Upper lobe of left lung (tissue), 6 donors: ENCODE data around the gene SPDYA. TPM values are rescaled to one million over a fixed set of nuclear protein-coding genes. Genes with fewer than 3 reads are reported as not detected.

Source experiments
- ATAC-seq, 2 donors: fragments of 200-7000 bp; cut with Tn5 transposase; one replicate each; pipeline ENCODE4 v1.9.1; 2022; ENCODE audit warnings: mild to moderate bottlenecking in 2 of 2, moderate library complexity in 2 of 2; ENCODE audit not compliant: low FRiP score in 2 of 2
- DNase-seq, 2 donors: peaks; one replicate each; pipeline ENCODE4 v3.0.0-alpha.2; 2019 to 2020
- H3K27ac ChIP-seq, 4 donors: fragments of 200-600 bp; sonication (generic); one replicate each; pipeline ENCODE4 v1.5.1; 2016 to 2019
- H3K27me3 ChIP-seq, 4 donors: fragments of 200-600 bp; sonication (generic); one replicate each; pipeline ENCODE4 v1.5.1; 2017 to 2019
- H3K36me3 ChIP-seq, 4 donors: fragments of 200-600 bp; sonication (generic); one replicate each; pipeline ENCODE4 v1.5.1; 2016 to 2019
- H3K4me1 ChIP-seq, 4 donors: fragments of 200-600 bp; sonication (generic); one replicate each; pipeline ENCODE4 v1.5.1; 2018 to 2019
- H3K4me3 ChIP-seq, 4 donors: fragments of 200-600 bp; sonication (generic); one replicate each; pipeline ENCODE4 v1.5.1; 2017 to 2019; ENCODE audit warnings: mild to moderate bottlenecking in 2 of 4, moderate library complexity in 1 of 4
- H3K9me3 ChIP-seq, 4 donors: fragments of 200-600 bp; sonication (generic); one replicate each; pipeline ENCODE4 v1.5.1; 2018 to 2019
- EP300 ChIP-seq, 4 donors: sonication (generic); formaldehyde crosslinking; IDR thresholded peaks; one replicate each; pipeline ENCODE4 v1.5.1; 2017; ENCODE audit warnings: antibody characterized with exemption in 4 of 4, control low read depth in 2 of 4
- POLR2A ChIP-seq, 4 donors: fragments of 450-650 bp; IDR thresholded peaks; one replicate each; pipeline ENCODE4 v1.5.1; 2016 to 2017; ENCODE audit warnings: antibody characterized with exemption in 4 of 4, mild to moderate bottlenecking in 2 of 4
- POLR2AphosphoS5 ChIP-seq, 2 donors: sonication (generic); formaldehyde crosslinking; IDR thresholded peaks; one replicate each; pipeline ENCODE4 v1.5.1; 2017; ENCODE audit warnings: antibody characterized with exemption in 2 of 2
- WGBS, 2 donors: methylation state at CpG; one replicate each; pipeline ENCODE4 v1.1.5; 2017 to 2018; 5-methylcytosine and 5-hydroxymethylcytosine counted together
- total RNA-seq, 6 donors: library from RNA; depleted of rRNA in 4 of 6; stranded (reverse); fragments of >200 nt in 4 of 6; gene quantifications; one replicate each; pipeline versions ENCODE4 v1.1.0 to v1.2.1, GENCODE V29; 2016 to 2021
- TF ChIP-seq, protein P1 (sequence below), 6 experiments: fragments of 450-650 bp in 4 of 6; fragments of 200-600 bp in 2 of 6; sonication (generic) in 2 of 6; IDR thresholded peaks; one replicate each; pipeline ENCODE4 v1.5.1; 2016 to 2019; ENCODE audit warnings: antibody characterized with exemption in 6 of 6
- donor health status: DM: no; HTN: no; CAD: no; lungs with moderate emphysema.
- donor health status: DM: no; HTN: yes; CAD: no; lungs with severe emphysema.

The SPDYA gene
- total RNA-seq, 6 donors from 2014 or later = 1.0 to 2.3 (median 1.6) TPM

DNA sequence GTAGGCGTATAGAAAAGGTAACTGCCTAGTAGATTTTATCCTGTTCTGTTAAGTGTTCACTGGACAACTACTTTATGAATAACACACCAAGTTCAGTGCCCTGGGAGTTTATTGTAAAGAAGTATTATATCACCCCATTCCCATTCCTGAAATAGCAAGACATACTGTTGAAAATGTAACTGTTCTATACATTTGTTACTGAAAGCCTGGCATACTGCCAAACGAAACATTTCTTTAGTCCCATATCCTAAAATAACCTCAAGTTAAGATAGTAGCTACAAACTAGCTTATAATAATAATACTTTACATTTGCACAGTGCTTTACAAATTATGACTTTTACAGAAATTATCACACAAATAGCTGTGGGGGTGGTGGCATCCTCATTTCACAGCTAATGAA lies 25.1 kb downstream of the SPDYA start:
- WGBS, 2 donors = 76 to 82% methylated on average over 2 of the region's 2 CpGs
- Histone ChIP-seq H3K4me3 (no peak overlapping the region), H3K27ac (no peak overlapping the region), H3K9me3 (no peaks in the 10 kb centered on the region), H3K36me3 (no peaks in the 10 kb centered on the region), H3K4me1 (no peaks in the 10 kb centered on the region), H3K27me3 (no peaks in the 10 kb centered on the region)
- TF ChIP-seq POLR2A (IDR thresholded peaks at IDR 0.05) = no peak
- no peak for TF ChIP-seq POLR2AphosphoS5 (IDR thresholded peaks at IDR 0.05)
- no peak for TF ChIP-seq EP300 (IDR thresholded peaks at IDR 0.05)
- TF ChIP-seq, protein P1, sequence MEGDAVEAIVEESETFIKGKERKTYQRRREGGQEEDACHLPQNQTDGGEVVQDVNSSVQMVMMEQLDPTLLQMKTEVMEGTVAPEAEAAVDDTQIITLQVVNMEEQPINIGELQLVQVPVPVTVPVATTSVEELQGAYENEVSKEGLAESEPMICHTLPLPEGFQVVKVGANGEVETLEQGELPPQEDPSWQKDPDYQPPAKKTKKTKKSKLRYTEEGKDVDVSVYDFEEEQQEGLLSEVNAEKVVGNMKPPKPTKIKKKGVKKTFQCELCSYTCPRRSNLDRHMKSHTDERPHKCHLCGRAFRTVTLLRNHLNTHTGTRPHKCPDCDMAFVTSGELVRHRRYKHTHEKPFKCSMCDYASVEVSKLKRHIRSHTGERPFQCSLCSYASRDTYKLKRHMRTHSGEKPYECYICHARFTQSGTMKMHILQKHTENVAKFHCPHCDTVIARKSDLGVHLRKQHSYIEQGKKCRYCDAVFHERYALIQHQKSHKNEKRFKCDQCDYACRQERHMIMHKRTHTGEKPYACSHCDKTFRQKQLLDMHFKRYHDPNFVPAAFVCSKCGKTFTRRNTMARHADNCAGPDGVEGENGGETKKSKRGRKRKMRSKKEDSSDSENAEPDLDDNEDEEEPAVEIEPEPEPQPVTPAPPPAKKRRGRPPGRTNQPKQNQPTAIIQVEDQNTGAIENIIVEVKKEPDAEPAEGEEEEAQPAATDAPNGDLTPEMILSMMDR (IDR thresholded peaks at IDR 0.05) = no peak
- ATAC-seq (no peak), DNase-seq (no peak)

DNA sequence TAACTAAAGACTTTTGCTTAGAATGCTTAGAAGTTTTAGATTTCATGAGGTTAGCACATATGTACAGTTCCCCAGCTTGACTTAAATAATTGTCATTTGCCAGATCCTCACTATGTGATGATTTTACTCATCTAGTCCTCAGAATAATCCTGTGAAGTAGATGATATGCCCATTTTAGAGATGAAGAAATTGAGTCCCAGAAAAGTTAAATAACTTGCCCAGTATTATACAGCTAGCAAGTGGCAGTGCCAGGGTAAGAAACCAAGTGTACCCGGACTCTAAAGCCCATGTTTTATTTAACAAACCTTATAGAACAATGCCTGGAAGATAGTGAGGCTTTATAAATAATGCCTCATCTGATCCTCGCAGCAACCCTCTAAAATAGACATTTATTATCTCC lies 28.3 kb downstream of the SPDYA start:
- Histone ChIP-seq H3K36me3 (no peaks in the 10 kb centered on the region), H3K4me3 (no peak overlapping the region), H3K4me1 (no peaks in the 10 kb centered on the region), H3K27me3 (no peaks in the 10 kb centered on the region), H3K27ac (no peak overlapping the region), H3K9me3 (no peaks in the 10 kb centered on the region)
- ATAC-seq (no peak), DNase-seq (no peak)
- no peak for TF ChIP-seq EP300 (IDR thresholded peaks at IDR 0.05)
- TF ChIP-seq, protein P1 (IDR thresholded peaks at IDR 0.05) = no peak
- no peak for TF ChIP-seq POLR2AphosphoS5 (IDR thresholded peaks at IDR 0.05)
- no peak for TF ChIP-seq POLR2A (IDR thresholded peaks at IDR 0.05)
- WGBS, 2 donors = 82 to 88% methylated on average over 2 of the region's 2 CpGs

DNA sequence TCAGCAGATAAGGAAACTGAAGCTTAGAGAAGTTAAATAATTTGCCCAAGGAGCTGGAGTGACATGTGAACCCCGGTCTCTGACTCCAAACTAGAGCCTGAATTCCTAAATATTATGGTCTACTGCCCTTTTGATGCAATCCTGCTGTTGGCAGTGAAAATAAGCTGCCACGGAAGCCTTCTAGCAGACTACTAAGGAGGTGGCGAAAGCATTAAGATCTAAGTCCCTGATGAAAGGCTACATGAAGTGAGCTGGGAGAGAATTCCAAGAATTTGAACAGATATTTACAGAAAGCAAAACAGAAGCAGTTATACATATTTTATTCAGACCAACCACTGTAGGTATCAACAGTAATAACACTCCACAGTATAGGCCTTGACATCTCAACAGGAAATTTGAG lies 31.4 kb downstream of the SPDYA start:
- Histone ChIP-seq H3K4me3 (no peak overlapping the region), H3K27ac (no peak overlapping the region), H3K36me3 (peaks cover 0 to 6% (median 2%) of the 10 kb centered on the region in 4 donors), H3K27me3 (no peaks in the 10 kb centered on the region), H3K4me1 (no peaks in the 10 kb centered on the region), H3K9me3 (no peaks in the 10 kb centered on the region)
- WGBS, 2 donors = 57 to 60% methylated on average over 3 of the region's 3 CpGs
- ATAC-seq (no peak), DNase-seq (no peak)
- TF ChIP-seq, protein P1 (IDR thresholded peaks at IDR 0.05) = no peak
- TF ChIP-seq EP300 (IDR thresholded peaks at IDR 0.05) = no peak
- TF ChIP-seq POLR2AphosphoS5 (IDR thresholded peaks at IDR 0.05) = no peak
- TF ChIP-seq POLR2A (IDR thresholded peaks at IDR 0.05) = no peak

DNA sequence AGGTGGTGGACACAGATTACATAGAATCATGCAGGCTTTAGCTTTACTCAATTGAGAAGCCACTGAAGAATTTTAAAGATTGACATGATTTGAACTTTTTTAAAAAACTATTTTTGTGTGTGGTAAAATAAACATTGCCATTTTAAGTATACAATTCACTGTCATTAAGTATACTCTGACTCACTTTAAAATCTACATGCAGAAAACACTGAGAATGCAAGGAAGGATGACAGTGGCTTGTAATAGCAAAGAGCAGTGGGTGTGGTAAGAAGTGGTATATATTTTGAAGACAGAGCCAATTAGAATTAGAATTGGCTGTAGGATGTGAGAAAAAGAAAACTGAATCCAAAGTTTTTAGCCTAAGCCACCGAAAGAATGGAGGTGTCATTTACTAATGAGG lies 44.6 kb downstream of the SPDYA start:
- TF ChIP-seq POLR2AphosphoS5 (IDR thresholded peaks at IDR 0.05) (no peak), EP300 (IDR thresholded peaks at IDR 0.05) (no peak), POLR2A (IDR thresholded peaks at IDR 0.05) (no peak)
- TF ChIP-seq, protein P1 (IDR thresholded peaks at IDR 0.05) = no peak
- 94 to 100% methylated on average over 1 of the region's 1 CpG for WGBS, 2 donors
- ATAC-seq (no peak), DNase-seq (no peak)
- Histone ChIP-seq H3K27me3 (no peaks in the 10 kb centered on the region), H3K4me1 (no peaks in the 10 kb centered on the region), H3K36me3 (peaks cover 0 to 22% (median 0%) of the 10 kb centered on the region in 4 donors), H3K9me3 (no peaks in the 10 kb centered on the region), H3K4me3 (no peak overlapping the region), H3K27ac (no peak overlapping the region)

DNA sequence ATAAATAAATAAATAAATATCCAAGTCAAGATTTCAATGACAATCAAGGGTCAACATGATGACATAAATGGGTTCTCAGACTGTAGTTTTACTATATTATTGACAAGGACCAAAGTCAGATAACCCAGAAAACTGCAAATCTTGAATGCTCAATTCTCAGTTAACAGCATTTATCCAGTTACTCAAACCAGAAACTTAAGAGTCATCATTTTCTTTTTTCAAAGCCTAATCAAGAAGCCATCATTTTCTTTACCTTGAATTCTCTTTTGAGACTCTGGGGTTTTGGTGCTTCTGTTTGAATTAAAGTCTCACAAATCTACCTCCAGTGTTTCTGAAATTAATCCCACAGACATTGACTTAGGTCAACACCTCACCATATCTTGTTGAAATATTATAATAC lies 45.3 kb downstream of the SPDYA start:
- no peak overlapping the region for H3K4me3 ChIP-seq
- no peaks in the 10 kb centered on the region for H3K4me1 ChIP-seq
- no peak overlapping the region for H3K27ac ChIP-seq
- no peak for TF ChIP-seq POLR2AphosphoS5 (IDR thresholded peaks at IDR 0.05)
- TF ChIP-seq, protein P1 (IDR thresholded peaks at IDR 0.05) = no peak
- TF ChIP-seq POLR2A (IDR thresholded peaks at IDR 0.05) = no peak
- no peak for TF ChIP-seq EP300 (IDR thresholded peaks at IDR 0.05)
- DNase-seq (no peak), ATAC-seq (no peak)
- no peaks in the 10 kb centered on the region for H3K9me3 ChIP-seq
- peaks cover 0 to 26% (median 5%) of the 10 kb centered on the region in 4 donors for H3K36me3 ChIP-seq
- H3K27me3 ChIP-seq = no peaks in the 10 kb centered on the region
